Keratinocyte (primary cell): ENCODE measurements around the gene KCNJ6.

Experiments
- EZH2 ChIP-seq: IDR thresholded peaks from one replicate; pipeline ENCODE4 v1.6.1; 2012; ENCODE audit warnings: inconsistent platforms, mild to moderate bottlenecking, low read length, moderate library complexity
- TF ChIP-seq, protein P1 (sequence below), 3 experiments: IDR thresholded peaks in 1 of 3; conservative IDR thresholded peaks in 1 of 3; optimal IDR thresholded peaks in 1 of 3; 2 replicates in 2 of 3; 3 replicates in 1 of 3; pipeline versions ENCODE3 to v1.5.1; 2011; ENCODE audit warnings: low read length in 3 of 3, mild to moderate bottlenecking in 3 of 3, moderate library complexity in 2 of 3, control low read depth in 1 of 3, inconsistent platforms in 1 of 3; ENCODE audit not compliant: insufficient read depth in 2 of 3; ENCODE audit errors: extremely low read depth in 1 of 3

DNA sequence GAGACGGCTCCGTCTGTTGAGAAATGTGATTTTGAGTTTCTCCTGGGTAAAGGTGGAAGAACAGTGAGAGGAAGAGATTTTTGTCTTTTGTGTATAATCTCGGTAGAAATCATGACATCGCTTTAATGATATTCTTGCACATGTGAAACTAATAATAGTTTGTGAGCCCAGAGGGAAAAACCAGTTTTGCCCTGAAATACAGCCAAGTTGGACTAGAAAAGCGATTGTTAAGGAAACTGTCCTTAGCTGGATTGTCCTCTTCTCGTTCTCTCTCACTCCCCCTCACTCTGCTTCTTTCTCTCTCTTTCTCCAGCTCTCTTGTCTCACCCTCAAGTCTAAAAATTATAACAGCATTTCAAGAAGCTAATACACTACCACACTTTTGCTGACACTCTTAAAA, 17.1 kb downstream of the KCNJ6 start:
- TF ChIP-seq, protein P1, sequence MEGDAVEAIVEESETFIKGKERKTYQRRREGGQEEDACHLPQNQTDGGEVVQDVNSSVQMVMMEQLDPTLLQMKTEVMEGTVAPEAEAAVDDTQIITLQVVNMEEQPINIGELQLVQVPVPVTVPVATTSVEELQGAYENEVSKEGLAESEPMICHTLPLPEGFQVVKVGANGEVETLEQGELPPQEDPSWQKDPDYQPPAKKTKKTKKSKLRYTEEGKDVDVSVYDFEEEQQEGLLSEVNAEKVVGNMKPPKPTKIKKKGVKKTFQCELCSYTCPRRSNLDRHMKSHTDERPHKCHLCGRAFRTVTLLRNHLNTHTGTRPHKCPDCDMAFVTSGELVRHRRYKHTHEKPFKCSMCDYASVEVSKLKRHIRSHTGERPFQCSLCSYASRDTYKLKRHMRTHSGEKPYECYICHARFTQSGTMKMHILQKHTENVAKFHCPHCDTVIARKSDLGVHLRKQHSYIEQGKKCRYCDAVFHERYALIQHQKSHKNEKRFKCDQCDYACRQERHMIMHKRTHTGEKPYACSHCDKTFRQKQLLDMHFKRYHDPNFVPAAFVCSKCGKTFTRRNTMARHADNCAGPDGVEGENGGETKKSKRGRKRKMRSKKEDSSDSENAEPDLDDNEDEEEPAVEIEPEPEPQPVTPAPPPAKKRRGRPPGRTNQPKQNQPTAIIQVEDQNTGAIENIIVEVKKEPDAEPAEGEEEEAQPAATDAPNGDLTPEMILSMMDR (optimal IDR thresholded peaks at IDR 0.05 in 1 of 3, IDR thresholded peaks at IDR 0.05 in 1 of 3, conservative IDR thresholded peaks at IDR 0.05 in 1 of 3; ENCODE audit: extremely low read depth in 1 of 3, insufficient read depth in 2 of 3, low read length in 3 of 3), result no peak
- TF ChIP-seq EZH2, result peak; percentile 7
